ENCODE data around the gene LILRB1.
"Not testable (repeated sequence)": the region's sequence is repeated elsewhere in the genome, so short reads cannot be mapped to it uniquely, and the experiment has no call there.

LILRB1 gene

GRCh38 chr19:54624934-54625730 lies 5.2 kb upstream of the LILRB1 start:
- DNase-seq = not testable (repeated sequence)

DNA sequence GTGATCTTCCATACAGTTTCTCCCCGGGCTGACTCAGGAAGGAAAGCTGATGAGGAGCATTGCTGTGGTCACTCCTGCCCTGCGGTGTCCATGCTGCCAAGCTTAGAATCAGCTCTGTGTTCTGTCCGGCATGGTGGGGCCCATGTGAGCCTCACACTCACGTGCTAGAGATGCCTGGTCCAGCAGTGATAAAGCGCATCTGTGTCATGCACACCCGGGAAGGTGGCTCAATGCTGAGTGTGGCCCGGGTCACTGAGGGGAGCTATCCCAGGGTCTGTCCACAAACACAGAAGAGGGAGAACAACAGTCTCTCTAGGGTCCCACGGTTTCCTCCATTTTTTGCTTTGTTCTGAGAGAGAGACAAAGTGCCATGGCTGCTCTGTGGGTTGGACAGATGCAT lies 3.5 kb upstream of the LILRB1 start:
- DNase-seq = no peak

- not testable (repeated sequence) for DNase-seq
Observed at GRCh38 chr19:54627912-54628311, 2.4 kb upstream of the LILRB1 start.

GRCh38 chr19:54630782-54631181 lies 498 bp downstream of the LILRB1 start:
- DNase-seq = no peak

- not testable (repeated sequence) for DNase-seq
Observed at GRCh38 chr19:54631489-54632337, 1.4 kb downstream of the LILRB1 start.

- not testable (repeated sequence) for DNase-seq
Observed at GRCh38 chr19:54632517-54632916, 2.2 kb downstream of the LILRB1 start.

DNA sequence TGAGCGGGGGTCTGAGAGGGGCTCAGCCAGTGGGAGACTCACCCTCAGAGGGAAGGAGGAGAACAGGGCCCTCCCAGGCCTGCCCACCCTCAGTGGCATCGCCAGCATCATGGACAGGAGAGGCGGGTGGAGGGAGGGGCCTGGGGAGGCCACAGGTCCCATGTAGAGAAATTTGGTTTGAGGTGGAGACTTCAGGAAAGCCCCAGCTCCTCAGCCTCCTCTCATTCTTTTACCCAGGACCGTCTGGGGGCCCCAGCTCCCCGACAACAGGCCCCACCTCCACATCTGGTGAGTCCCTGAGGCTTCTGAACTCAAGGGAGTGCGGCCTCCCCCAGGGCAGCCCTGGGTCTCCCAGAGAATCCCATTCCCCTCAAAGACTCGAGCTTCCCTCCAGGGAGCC lies 3.1 kb downstream of the LILRB1 start:
- DNase-seq = no peak

GRCh38 chr19:54636081-54636480 lies 5.8 kb downstream of the LILRB1 start:
- not testable (repeated sequence) for DNase-seq

GRCh38 chr19:54638683-54639082 lies 8.4 kb downstream of the LILRB1 start:
- no peak for DNase-seq

- not testable (repeated sequence) for DNase-seq
Observed at GRCh38 chr19:54642953-54643352, 12.7 kb downstream of the LILRB1 start.

- not testable (repeated sequence) for DNase-seq
Observed at GRCh38 chr19:54643583-54643982, 13.3 kb downstream of the LILRB1 start.

DNA sequence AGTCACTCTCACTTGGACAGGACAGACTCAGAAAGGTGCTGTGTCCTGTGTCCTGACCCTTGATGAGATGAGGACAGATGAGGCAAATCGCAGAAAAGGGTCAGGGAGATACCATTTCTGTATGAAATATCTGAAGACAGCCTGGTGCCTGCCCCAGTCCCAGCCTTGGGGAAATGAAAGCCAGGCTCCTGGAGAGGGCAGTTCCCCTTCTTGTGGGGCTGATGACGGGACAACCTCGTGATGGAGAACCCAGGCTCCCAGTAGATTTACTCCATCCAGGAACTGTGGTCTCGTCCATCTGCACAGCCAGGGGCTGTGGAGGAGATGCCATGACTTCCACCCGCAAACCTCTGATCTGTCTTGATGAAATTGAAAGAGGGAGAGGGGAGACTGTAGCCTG lies 13.8 kb downstream of the LILRB1 start:
- no peak for DNase-seq

- no peak for DNase-seq
Observed at GRCh38 chr19:54646331-54646841, 16.1 kb downstream of the LILRB1 start.

DNA sequence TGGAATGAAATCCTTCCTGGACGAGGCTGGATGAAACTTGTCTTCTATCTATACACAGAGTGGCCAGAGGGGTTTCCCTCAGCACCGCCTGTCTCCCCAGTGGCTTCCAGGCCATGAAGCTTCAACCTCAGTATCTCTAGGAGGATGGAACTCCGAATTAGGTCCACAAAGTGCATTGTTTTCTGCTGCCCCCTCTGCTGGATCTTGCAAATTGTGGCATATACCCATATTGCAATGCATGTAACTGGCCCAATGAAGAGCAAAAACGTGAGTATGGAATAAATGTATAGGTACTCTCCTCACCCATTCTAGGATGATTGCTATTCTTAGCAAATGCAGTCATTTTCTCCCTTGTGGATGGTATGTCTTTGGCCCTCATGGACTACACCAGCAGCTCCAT lies 17.8 kb downstream of the LILRB1 start:
- no peak for DNase-seq

DNA sequence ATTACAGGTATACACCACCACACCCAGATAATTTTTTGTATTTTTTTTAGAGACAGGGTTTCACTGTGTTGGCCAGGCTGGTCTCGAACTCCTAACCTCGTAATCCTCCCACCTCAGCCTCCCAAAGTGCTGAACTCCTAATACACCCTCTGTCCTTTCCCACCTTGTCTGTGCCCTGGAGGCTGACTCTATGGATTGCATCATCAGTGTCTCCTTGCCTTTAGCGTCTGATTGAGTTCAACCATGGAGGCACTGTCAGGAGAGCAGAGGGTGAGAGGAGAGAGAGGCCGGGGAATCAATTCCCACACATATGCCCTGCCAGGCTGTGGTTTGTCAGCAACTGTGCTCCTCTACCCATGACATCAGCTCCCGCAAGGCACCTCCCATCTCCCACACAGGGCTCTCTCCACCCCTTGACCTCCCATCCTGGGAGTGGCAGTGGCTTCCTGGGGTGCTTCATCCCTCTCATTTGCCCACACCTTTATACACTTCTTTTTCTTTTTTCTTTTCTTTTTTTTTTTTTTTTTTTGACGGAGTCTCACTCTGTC lies 19.9 kb downstream of the LILRB1 start:
- no peak for DNase-seq

GRCh38 chr19:54653181-54653809 lies 23.0 kb downstream of the LILRB1 start:
- no peak for DNase-seq

GRCh38 chr19:54654447-54655321 lies 24.4 kb downstream of the LILRB1 start:
- DNase-seq = no peak

DNA sequence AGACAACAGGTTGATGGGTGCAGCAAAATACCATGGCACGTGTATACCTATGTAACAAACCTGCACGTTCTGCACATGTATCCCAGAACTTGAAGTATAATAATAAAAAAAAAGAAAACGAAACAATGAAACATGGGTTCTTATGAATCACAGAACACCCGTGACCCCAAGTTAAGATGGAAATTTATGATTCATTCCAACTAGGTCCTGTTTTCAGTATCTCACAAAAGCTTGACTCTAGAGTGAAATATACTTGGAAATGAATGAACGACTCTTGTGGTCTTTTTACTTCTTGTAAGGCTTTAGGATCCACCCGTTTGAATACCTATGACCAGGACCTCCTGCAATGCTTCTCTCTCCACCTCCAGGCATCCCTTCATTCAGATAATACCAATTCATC lies 29.0 kb downstream of the LILRB1 start:
- no peak for DNase-seq

- DNase-seq = no peak
Observed at GRCh38 chr19:54660306-54660705, 30.0 kb downstream of the LILRB1 start.

GRCh38 chr19:54660964-54661363 lies 30.7 kb downstream of the LILRB1 start:
- DNase-seq = no peak

DNA sequence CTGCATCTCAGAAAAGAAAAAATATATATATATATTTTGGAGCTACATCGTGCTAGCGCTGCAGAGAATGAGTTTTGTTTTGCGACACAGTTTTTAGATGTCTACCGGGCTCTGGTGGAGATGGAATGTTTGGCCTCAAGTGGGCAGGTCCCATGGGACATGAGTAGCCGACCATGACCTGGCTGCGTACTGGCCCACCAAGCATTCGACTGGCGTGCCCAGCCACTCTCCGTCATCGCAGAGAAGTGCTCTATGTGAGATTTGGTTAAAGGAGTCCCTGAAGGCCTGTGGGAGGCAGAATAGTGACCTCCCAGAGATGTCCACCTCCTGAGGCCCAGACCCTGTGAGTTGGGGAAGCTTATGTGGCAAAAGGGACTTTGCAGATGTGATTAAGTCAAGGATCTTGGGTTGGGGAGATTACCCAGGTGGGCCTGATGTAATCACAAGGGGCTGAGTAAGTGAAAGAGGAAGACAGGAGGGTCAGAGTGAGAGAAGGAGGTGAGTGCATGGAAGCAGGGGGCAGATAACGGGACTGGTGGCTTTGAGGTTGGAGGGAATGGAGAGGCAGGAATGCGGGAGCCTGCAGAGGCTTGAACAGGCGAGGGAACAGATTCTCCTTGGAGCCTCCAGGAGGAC lies 31.7 kb downstream of the LILRB1 start:
- no peak for DNase-seq
